Mesenchymal stem cell (in vitro differentiated cells and primary cell): ENCODE measurements around the gene MLKL.
"Not testable (repeated sequence)": the region's sequence is repeated elsewhere in the genome, so short reads cannot be mapped to it uniquely, and the experiment has no call there.

Source experiments
- DNase-seq: peaks from one replicate; pipeline ENCODE4 v3.0.0-alpha.2; 2013
- H2AFZ ChIP-seq: one replicate; pipeline ENCODE4 v1.6.1; 2013; ENCODE audit warnings: low read depth, mild to moderate bottlenecking, control low read depth, inconsistent platforms, low read length, moderate library complexity
- H2AK5ac ChIP-seq: 2 replicates; pipeline ENCODE4 v1.6.1; 2013; ENCODE audit warnings: low read length, moderate library complexity, mild to moderate bottlenecking, inconsistent platforms; ENCODE audit not compliant: severe bottlenecking
- H2BK120ac ChIP-seq: one replicate; pipeline ENCODE4 v1.6.1; 2013; ENCODE audit warnings: low read depth, mild to moderate bottlenecking, inconsistent platforms, low read length, moderate library complexity
- H2BK12ac ChIP-seq, 2 experiments: one replicate each; pipeline ENCODE4 v1.6.1; 2013; ENCODE audit warnings: inconsistent platforms in 2 of 2, low read length in 2 of 2, mild to moderate bottlenecking in 2 of 2, moderate library complexity in 2 of 2, control low read depth in 1 of 2
- H2BK15ac ChIP-seq: one replicate; pipeline ENCODE4 v1.6.1; 2013; ENCODE audit warnings: mild to moderate bottlenecking, low read depth, inconsistent platforms; ENCODE audit not compliant: poor library complexity, severe bottlenecking
- H2BK5ac ChIP-seq: 2 replicates; pipeline ENCODE4 v1.6.1; 2013; ENCODE audit warnings: low read depth, mild to moderate bottlenecking, low read length, control low read depth, inconsistent platforms; ENCODE audit not compliant: poor library complexity, severe bottlenecking
- H3K14ac ChIP-seq, 2 experiments: one replicate each; pipeline ENCODE4 v1.6.1; 2013; ENCODE audit warnings: inconsistent platforms in 2 of 2, low read length in 2 of 2, control low read depth in 1 of 2, mild to moderate bottlenecking in 1 of 2, moderate library complexity in 1 of 2
- H3K18ac ChIP-seq, 2 experiments: one replicate each; pipeline ENCODE4 v1.6.1; 2013; ENCODE audit warnings: inconsistent platforms in 2 of 2, low read length in 2 of 2, control low read depth in 1 of 2, low read depth in 1 of 2, mild to moderate bottlenecking in 1 of 2
- H3K23ac ChIP-seq, 2 experiments: one replicate each; pipeline ENCODE4 v1.6.1; 2013; ENCODE audit warnings: inconsistent platforms in 2 of 2, low read length in 2 of 2, mild to moderate bottlenecking in 2 of 2, moderate library complexity in 2 of 2, control low read depth in 1 of 2
- H3K27ac ChIP-seq: 2 replicates; pipeline ENCODE4 v1.5.1; 2013; ENCODE audit warnings: mild to moderate bottlenecking, moderate library complexity, low read length, control low read depth, inconsistent platforms; ENCODE audit not compliant: poor library complexity, severe bottlenecking
- H3K27me3 ChIP-seq, 2 experiments: 2 replicates each; pipeline versions ENCODE4 v1.6.1 to v1.7.0; 2013; ENCODE audit warnings: low read length in 2 of 2, mild to moderate bottlenecking in 2 of 2, moderate library complexity in 2 of 2, control low read depth in 1 of 2, inconsistent platforms in 1 of 2; ENCODE audit not compliant: control insufficient read depth in 1 of 2, insufficient read depth in 1 of 2
- H3K36me3 ChIP-seq, 2 experiments: 2 replicates each; pipeline versions ENCODE4 v1.6.1 to v1.7.0; 2013; ENCODE audit warnings: low read length in 2 of 2, control low read depth in 1 of 2, inconsistent platforms in 1 of 2, low read depth in 1 of 2, mild to moderate bottlenecking in 1 of 2; ENCODE audit not compliant: insufficient read depth in 2 of 2, control insufficient read depth in 1 of 2
- H3K4ac ChIP-seq, 2 experiments: one replicate each; pipeline ENCODE4 v1.6.1; 2013; ENCODE audit warnings: inconsistent platforms in 2 of 2, low read length in 2 of 2, mild to moderate bottlenecking in 2 of 2, moderate library complexity in 2 of 2, control low read depth in 1 of 2, low read depth in 1 of 2
- H3K4me1 ChIP-seq: 2 replicates; pipeline ENCODE4 v1.6.1; 2013; ENCODE audit warnings: low read depth, low read length, control low read depth; ENCODE audit not compliant: control insufficient read depth, insufficient read depth
- H3K4me2 ChIP-seq: 2 replicates; pipeline ENCODE4 v1.6.1; 2013; ENCODE audit warnings: low read length, mild to moderate bottlenecking, inconsistent platforms; ENCODE audit not compliant: poor library complexity, severe bottlenecking
- H3K4me3 ChIP-seq, 2 experiments: 2 replicates each; pipeline versions ENCODE4 v1.5.1 to v1.7.0; 2013; ENCODE audit warnings: low read length in 2 of 2, mild to moderate bottlenecking in 2 of 2, control low read depth in 1 of 2, low read depth in 1 of 2; ENCODE audit not compliant: insufficient read depth in 1 of 2
- H3K79me1 ChIP-seq: replicated peaks from 2 replicates; pipeline ENCODE4 v1.6.1; 2013; ENCODE audit warnings: mild to moderate bottlenecking, control low read depth, low read length, inconsistent platforms; ENCODE audit not compliant: poor library complexity, severe bottlenecking
- H3K9ac ChIP-seq: 2 replicates; pipeline ENCODE4 v1.7.0; 2013; ENCODE audit warnings: mild to moderate bottlenecking, low read length, moderate library complexity
- H3K9me3 ChIP-seq: 2 replicates; pipeline ENCODE4 v1.7.0; 2013; ENCODE audit warnings: mild to moderate bottlenecking, low read length; ENCODE audit not compliant: control insufficient read depth
- H4K8ac ChIP-seq: one replicate; pipeline ENCODE4 v1.6.1; 2013; ENCODE audit warnings: inconsistent platforms, mild to moderate bottlenecking, low read length, moderate library complexity
- H4K91ac ChIP-seq: one replicate; pipeline ENCODE4 v1.6.1; 2013; ENCODE audit warnings: mild to moderate bottlenecking, low read length, inconsistent platforms
- WGBS: methylation state at CpG from one replicate; pipeline ENCODE4 v1.1.7; 2013; ENCODE audit warnings: mixed read lengths; 5-methylcytosine and 5-hydroxymethylcytosine counted together

Gene MLKL

GRCh38 chr16:74677868-74678267, 22.8 kb downstream of the MLKL start:
- Histone ChIP-seq H2AK5ac (no peak overlapping the region), H2BK5ac (no peak overlapping the region), H3K14ac (no peak overlapping the region), H3K27me3 (peaks cover 0 to 29% of the 10 kb centered on the region in 2 experiments), H3K23ac (no peak overlapping the region), H3K9me3 (no peaks in the 10 kb centered on the region), H3K4me2 (no peak overlapping the region), H3K9ac (no peak overlapping the region), H2BK120ac (no peak overlapping the region), H3K4me1 (no peaks in the 10 kb centered on the region), H3K4ac (no peak overlapping the region), H2AFZ (no peak overlapping the region), H3K4me3 (no peak overlapping the region), H4K91ac (no peak overlapping the region), H3K27ac (no peak overlapping the region), H3K18ac (no peak overlapping the region), H2BK12ac (no peak overlapping the region), H3K36me3 (peaks cover 0 to 80% of the 10 kb centered on the region in 2 experiments), H2BK15ac (no peak overlapping the region), H3K79me1 (no peaks in the 10 kb centered on the region), H4K8ac (no peak overlapping the region)
- 88% methylated on average over 4 of the region's 4 CpGs for WGBS
- no peak for DNase-seq

- Histone ChIP-seq H3K79me1 (no peaks in the 10 kb centered on the region), H3K4me1 (no peaks in the 10 kb centered on the region), H3K18ac (no peak overlapping the region), H3K9ac (no peak overlapping the region), H3K9me3 (no peaks in the 10 kb centered on the region), H3K4ac (no peak overlapping the region), H3K27ac (no peak overlapping the region), H2BK15ac (no peak overlapping the region), H3K14ac (no peak overlapping the region), H3K23ac (no peak overlapping the region), H3K4me2 (no peak overlapping the region), H3K4me3 (no peak overlapping the region), H3K36me3 (peaks cover 0 to 68% of the 10 kb centered on the region in 2 experiments), H4K8ac (no peak overlapping the region), H2BK5ac (no peak overlapping the region), H2BK120ac (no peak overlapping the region), H2AFZ (no peak overlapping the region), H3K27me3 (peaks cover 0 to 38% of the 10 kb centered on the region in 2 experiments), H2BK12ac (no peak overlapping the region), H2AK5ac (no peak overlapping the region), H4K91ac (no peak overlapping the region)
- DNase-seq, result no peak
- WGBS, result 72% methylated on average over 1 of the region's 3 CpGs
Observed at GRCh38 chr16:74673876-74674275, 26.8 kb downstream of the MLKL start.

GRCh38 chr16:74668877-74669276, 31.8 kb downstream of the MLKL start:
- H2BK5ac ChIP-seq, result not testable (repeated sequence)
- H3K27me3 ChIP-seq, result peaks cover 0 to 17% of the 10 kb centered on the region in 2 experiments

DNA sequence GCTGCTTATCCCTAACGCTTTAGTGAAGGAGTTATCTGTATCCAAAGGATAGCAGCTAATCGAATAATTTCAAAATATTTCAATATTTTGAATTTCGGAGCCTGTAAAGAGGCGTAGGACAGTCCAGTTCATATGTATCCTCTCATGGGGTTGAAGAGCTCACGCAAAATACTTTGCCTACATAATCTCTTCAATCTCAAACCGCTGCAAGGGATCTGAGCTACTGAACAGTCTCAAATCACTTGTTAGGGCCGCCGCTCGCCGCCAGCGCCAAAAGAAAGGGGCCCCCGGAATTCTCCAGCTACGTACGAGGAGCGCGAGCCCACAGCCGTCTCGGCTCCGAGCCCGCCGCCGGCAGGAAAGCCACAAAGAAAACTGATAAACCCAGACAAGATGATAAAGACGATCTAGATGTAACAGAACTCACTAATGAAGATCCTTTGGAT, 33.4 kb downstream of the MLKL start:
- H3K27ac ChIP-seq, result no peak overlapping the region
- no peak overlapping the region for H2BK120ac ChIP-seq
- no peak overlapping the region for H4K91ac ChIP-seq
- H2AFZ ChIP-seq, result no peak overlapping the region
- no peak overlapping the region for H3K4ac ChIP-seq
- no peak overlapping the region for H2AK5ac ChIP-seq
- H3K36me3 ChIP-seq, result peaks cover 15 to 37% of the 10 kb centered on the region in 2 experiments
- H3K4me3 ChIP-seq, result peak overlapping the region in 1 of 2 experiments; percentile 95
- WGBS, result 40% methylated on average over 22 of the region's 23 CpGs
- peaks cover 9% of the 10 kb centered on the region for H3K4me1 ChIP-seq
- H4K8ac ChIP-seq, result no peak overlapping the region
- no peak overlapping the region for H3K23ac ChIP-seq
- H2BK5ac ChIP-seq, result no peak overlapping the region
- H2BK12ac ChIP-seq, result no peak overlapping the region
- no peak overlapping the region for H3K14ac ChIP-seq
- no peaks in the 10 kb centered on the region for H3K9me3 ChIP-seq
- peak overlapping the region; percentile 39 for H3K4me2 ChIP-seq
- H3K9ac ChIP-seq, result peak overlapping the region; percentile 87
- no peak overlapping the region for H3K18ac ChIP-seq
- DNase-seq, result peak; percentile 26
- H3K79me1 ChIP-seq, result peaks cover 12% of the 10 kb centered on the region
- H3K27me3 ChIP-seq, result peaks cover 0 to 7% of the 10 kb centered on the region in 2 experiments
- peak overlapping the region; percentile 90 for H2BK15ac ChIP-seq

More at GRCh38 chr16:74668877-74669276, 31.8 kb downstream of the MLKL start:
- not testable (repeated sequence) for H3K9ac ChIP-seq, H2AFZ ChIP-seq, H3K4ac ChIP-seq, H3K14ac ChIP-seq, H2AK5ac ChIP-seq, H3K9me3 ChIP-seq, H3K23ac ChIP-seq, H2BK12ac ChIP-seq, H3K79me1 ChIP-seq, H3K27ac ChIP-seq, H3K4me1 ChIP-seq, H4K91ac ChIP-seq, H2BK120ac ChIP-seq, H3K18ac ChIP-seq, H3K4me3 ChIP-seq, H3K4me2 ChIP-seq, H4K8ac ChIP-seq, H2BK15ac ChIP-seq, DNase-seq
- WGBS, result 100% methylated on average over 5 of the region's 10 CpGs
- peaks cover 14 to 37% of the 10 kb centered on the region in 2 experiments for H3K36me3 ChIP-seq
